Fibroblast of upper back skin (primary cell): Measurements from ENCODE around the gene NFATC2.
"Not testable (repeated sequence)": the region's sequence is repeated elsewhere in the genome, so short reads cannot be mapped to it uniquely, and the experiment has no call there.

ENCODE experiments used
- DNase-seq: peaks from one replicate; pipeline ENCODE4 v3.0.0-alpha.2; 2013

The NFATC2 gene

GRCh38 chr20:51566594-51566993, 24.1 kb upstream of the NFATC2 start:
- no peak for DNase-seq

DNA sequence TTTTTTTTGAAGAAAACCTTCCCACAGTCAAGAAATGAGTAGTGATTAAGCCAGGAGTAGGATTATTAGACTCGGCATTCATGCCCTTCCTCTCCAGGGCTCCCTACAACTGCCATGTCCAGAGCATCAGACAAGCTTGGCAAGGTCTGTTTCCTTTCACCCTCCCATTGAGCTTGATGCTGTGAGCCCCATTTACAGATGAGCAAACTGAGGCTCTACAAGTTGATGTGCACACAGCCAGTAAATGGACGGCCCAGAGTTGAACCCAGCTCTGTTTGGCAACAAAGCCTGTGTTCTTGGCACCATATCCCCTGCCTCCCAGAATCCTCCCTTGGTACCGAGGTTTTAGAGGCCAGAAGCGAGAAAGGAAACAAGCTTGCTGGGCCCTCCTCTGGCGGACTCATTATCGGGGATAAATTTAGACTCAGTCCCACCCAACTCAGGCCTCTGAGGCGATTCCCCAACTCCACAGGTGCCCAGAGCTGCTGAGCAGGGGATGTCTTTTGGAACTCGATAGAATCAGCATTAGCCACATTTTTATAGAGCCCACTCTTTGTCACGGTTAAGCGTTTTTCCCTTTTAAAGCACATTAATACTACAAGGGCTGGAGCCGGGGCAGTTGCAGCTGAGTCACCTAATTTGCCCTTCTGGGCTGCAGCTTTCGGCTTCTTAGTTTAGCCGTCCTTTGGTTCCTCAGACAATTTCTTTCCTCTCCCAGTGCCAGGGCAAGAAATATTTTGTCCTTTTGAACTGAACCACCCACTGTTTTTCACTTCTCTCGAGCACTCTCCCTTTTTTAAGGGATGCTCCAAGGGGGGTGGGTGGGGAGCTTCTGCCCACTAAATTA, 23.0 kb upstream of the NFATC2 start:
- DNase-seq, result no peak

DNA sequence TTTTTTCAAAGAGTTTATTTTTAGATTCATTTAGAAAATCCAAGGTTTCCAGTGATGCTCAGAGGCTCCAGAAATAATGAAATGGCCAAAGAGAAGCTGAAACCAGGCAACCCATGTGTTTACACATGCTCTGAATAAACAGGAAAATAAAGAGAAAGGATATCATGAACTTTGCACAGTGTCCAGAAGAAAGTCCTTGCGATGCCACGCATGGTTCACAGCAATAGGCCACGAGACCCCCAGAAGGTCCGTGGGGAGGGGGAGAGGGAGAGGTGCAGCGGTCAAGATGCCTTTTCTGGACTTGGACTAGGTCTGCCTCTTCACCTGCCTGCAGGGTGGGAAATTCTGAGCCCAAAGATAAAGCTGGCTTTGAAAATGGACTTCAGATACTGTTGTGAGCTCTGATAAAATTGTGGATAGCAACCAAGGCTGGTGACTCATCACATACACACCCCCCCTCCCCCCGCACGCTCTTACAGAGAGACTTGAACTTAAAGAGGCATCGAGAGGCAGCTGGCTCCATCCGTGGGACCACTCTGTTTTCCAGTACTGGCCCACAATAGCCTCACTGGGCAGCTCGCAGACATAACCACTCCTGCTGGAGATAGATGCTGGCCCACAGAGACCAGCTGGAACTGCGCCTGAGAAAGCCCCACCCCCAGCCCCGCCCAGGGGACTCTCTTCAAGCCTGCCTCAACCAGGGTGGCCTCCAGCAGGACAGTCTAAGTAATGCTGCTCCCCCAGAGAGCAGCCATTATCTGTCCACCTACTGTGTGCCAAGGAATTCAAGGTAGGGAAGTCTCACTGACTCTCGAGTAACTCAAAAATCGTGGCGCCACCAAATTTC, 21.2 kb upstream of the NFATC2 start:
- DNase-seq, result peak; percentile 83

- no peak for DNase-seq
Observed at GRCh38 chr20:51563174-51563485, 20.6 kb upstream of the NFATC2 start.

- DNase-seq, result peak; percentile 94
Observed at GRCh38 chr20:51562332-51563173, 20.0 kb upstream of the NFATC2 start.

- DNase-seq, result no peak
Observed at GRCh38 chr20:51562027-51562331, 19.5 kb upstream of the NFATC2 start.

GRCh38 chr20:51560550-51561307, 18.2 kb upstream of the NFATC2 start:
- peak; percentile 10 for DNase-seq

GRCh38 chr20:51560042-51560441, 17.5 kb upstream of the NFATC2 start:
- no peak for DNase-seq

DNA sequence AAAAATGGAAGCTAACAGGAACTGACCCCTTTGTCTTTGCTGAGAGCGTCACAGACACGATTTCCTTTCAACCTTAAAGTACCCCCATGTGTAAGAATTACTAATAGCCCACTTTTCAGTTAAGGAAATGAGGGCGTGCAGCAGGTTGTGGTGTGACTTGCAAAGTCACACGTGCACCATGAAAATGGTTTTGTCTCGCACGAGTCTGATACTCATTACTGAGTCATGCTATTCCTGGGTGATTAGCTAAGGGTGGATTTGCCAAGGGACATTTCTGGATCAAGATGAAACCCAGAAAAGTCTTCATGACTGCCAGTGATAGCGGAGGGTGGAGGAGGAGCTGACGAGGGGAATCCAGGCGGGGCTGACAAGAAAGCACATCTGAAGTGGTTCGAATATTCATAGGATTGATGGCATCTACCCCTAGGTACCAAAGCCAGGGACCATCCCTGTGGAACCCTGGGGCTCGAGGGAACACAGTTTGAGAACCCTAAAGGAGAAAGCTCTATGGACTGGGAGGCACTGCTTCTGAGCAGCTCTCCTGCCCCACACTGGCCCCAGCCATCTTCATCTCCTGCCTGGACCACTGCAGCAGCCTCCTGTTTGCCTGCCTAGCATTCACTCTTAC, 12.1 kb upstream of the NFATC2 start:
- DNase-seq, result peak; percentile 74

DNA sequence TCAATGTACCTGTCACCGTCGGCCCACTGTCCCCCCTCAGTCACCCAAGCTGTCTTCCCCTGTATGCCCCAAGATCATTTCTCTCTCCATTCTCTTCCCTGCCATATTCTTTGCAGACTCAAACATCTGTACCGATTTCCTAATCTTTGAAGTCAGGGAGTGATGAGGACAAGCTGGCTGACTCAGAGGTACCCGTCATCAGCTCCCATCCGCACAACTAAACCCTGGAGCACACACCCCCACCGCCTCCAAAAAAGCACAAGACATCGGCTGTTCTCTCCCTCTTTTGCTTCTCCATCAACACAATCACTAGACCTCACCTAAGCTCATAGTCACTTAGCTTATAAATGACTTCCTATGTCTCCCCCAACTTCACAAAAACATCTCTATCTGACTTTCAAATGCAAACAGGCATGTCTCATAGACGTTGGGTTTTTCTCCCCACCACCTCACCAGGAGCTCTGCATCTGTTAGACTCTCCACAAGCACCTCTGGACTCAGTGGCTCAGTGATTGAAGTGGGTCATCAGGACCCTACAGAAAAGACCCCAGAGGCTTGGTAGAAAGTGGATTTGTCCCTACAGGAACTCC, 11.5 kb upstream of the NFATC2 start:
- peak; percentile 49 for DNase-seq

- DNase-seq, result no peak
Observed at GRCh38 chr20:51551186-51551585, 8.7 kb upstream of the NFATC2 start.

DNA sequence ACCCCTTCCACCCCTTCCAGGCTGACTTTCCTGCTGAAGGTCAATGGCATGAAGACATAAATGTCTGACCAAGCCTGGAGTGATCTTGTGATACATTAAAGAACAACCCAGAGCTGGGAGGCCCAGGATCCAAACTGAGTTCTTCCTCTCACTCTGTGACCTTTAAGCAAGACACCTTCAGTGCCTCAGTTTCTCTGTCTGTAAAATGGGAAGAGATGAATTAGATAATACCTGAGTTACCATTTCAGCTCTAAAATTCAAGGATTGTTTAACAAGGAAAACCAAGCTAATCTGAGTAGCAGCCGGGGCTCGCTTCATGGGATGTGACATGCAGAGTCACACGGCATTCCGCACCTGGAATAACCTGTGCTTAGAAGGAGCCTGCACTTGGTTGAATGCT, 7.0 kb upstream of the NFATC2 start:
- DNase-seq, result no peak

DNA sequence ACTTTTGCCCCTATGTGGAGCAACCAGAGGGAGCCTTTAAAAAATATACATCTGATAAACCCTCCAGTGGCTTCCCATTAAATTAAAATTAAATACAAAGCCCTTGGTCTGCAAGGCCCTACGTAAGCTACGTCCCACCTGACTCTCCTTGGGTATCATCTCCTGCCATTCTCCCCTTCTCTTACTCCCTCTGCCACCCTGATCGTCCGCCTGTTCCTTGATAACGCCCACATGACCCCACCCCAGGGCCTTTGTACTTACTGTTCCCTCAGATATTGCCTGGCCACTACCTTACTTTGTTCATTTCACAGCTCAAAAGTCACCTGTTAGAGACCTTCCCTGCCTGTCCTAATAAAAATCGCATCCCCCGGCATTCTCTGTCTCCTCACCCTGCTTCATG, 5.4 kb upstream of the NFATC2 start:
- no peak for DNase-seq

GRCh38 chr20:51545515-51545914, 3.0 kb upstream of the NFATC2 start:
- DNase-seq, result no peak

DNA sequence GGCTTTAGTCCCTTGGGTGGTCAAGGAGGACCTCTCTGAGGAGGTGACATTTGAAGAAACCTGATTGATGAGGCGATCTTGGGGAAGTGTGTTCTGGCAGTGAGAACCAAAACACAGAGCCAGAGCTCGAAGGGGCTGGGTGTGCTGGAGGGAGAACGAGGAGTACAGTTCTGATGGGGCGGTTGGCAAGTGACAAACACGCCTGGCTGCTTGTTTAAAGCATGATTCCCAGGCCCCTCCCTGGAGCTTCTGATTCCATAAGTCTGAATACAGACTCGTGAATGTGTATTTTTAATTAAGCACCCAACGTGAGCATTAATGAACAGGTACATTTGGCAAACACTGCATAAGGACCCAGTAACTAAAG, 886 bp upstream of the NFATC2 start:
- DNase-seq, result no peak

GRCh38 chr20:51542033-51542570, 417 bp downstream of the NFATC2 start:
- DNase-seq, result no peak

- DNase-seq, result peak; percentile 68
Observed at GRCh38 chr20:51541189-51542032, 1.1 kb downstream of the NFATC2 start.

DNA sequence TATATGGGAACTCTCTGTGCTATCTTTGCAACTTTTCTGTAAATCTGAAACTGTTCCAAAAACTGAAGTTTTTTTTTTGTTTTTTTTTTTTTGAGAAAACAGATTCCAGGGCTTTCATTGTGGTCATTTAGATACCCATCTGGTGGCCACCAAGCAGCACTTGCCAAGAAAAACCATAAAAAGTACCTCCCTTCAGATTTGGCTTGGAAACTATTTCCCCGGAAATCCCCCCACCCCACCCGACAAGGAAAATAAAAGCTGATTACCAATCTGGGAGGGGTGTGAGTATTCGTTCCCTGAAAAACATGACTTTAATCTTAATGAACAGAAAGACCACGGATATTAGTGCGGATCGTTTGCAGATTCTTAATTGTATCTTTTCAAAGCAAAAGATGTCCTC, 1.9 kb downstream of the NFATC2 start:
- DNase-seq, result no peak

DNA sequence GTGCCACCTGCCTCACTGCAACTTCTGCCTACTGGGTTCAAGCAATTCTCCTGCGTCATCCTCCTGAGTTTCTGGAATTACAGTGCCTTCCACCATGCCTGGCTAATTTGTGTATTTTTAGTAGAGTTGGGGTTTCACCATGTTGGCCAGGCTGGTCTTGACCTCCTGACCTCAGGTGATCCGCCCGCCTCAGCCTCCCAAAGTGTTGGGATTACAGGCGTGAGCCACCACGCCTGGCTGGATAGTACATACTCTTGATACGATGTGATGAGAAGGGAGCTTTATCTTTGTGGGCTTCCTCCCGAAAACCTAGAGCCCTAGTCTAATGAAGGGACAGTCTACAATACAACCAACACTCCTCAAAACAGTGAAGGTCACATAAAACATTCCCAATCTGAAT, 2.4 kb downstream of the NFATC2 start:
- DNase-seq, result not testable (repeated sequence)
